ENCODE measurements around the gene SLC35E3.
"Not testable (repeated sequence)": the region's sequence is repeated elsewhere in the genome, so short reads cannot be mapped to it uniquely, and the experiment has no call there.

The SLC35E3 gene

GRCh38 chr12:68798882-68799234, 52.9 kb downstream of the SLC35E3 start:
- no peak for DNase-seq (ENCODE audit: insufficient read length)
- TF ChIP-seq POLR2A (IDR thresholded peaks at IDR 0.05; ENCODE audit: low read depth, low read length), result no peak
- no peak for TF ChIP-seq TAF1 (IDR thresholded peaks at IDR 0.05; ENCODE audit: borderline replicate concordance, low read depth, low read length)
- no peak for TF ChIP-seq POLR2AphosphoS5 (IDR thresholded peaks at IDR 0.05; ENCODE audit: low read depth, low read length)
- no peak for FAIRE-seq

DNA sequence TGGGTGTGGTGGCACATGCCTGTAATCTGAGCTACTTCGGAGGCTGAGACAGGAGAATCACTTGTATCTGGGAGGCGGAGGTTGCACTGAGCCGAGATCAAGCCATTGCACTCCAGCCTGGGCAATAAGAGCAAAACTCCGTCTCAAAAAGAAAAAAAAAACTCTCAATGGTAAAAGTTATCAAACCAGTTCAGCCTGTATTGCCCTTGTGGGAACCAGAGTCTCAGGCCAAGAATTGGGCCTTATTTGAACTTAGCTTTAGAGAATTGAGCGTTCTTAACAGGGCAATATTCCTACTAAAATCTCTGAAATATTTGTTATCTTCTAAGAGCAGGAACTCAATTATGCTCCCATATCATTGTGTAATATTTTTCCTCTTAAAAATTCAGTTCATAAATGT, 54.3 kb downstream of the SLC35E3 start:
- TF ChIP-seq TAF1 (IDR thresholded peaks at IDR 0.05; ENCODE audit: borderline replicate concordance, low read depth, low read length) (no peak), POLR2A (IDR thresholded peaks at IDR 0.05; ENCODE audit: low read depth, low read length) (no peak), POLR2AphosphoS5 (IDR thresholded peaks at IDR 0.05; ENCODE audit: low read depth, low read length) (no peak)

GRCh38 chr12:68801124-68801523, 55.1 kb downstream of the SLC35E3 start:
- not testable (repeated sequence) for FAIRE-seq; DNase-seq (ENCODE audit: insufficient read length)

More for the DNA sequence above, 54.3 kb downstream of the SLC35E3 start:
- no peak for DNase-seq (ENCODE audit: insufficient read length)
- no peak for FAIRE-seq

GRCh38 chr12:68802372-68802745, 56.4 kb downstream of the SLC35E3 start:
- FAIRE-seq; DNase-seq (ENCODE audit: insufficient read length): not testable (repeated sequence)

- FAIRE-seq; DNase-seq (ENCODE audit: insufficient read length): not testable (repeated sequence)
Measured at GRCh38 chr12:68802911-68803651, 57.1 kb downstream of the SLC35E3 start.

GRCh38 chr12:68803948-68804656, 58.1 kb downstream of the SLC35E3 start:
- TF ChIP-seq POLR2AphosphoS5 (IDR thresholded peaks at IDR 0.05; ENCODE audit: low read depth, low read length) (no peak), TAF1 (IDR thresholded peaks at IDR 0.05; ENCODE audit: borderline replicate concordance, low read depth, low read length) (no peak), POLR2A (IDR thresholded peaks at IDR 0.05; ENCODE audit: low read depth, low read length) (no peak)
- no peak for DNase-seq (ENCODE audit: insufficient read length)
- FAIRE-seq, result no peak

- FAIRE-seq (no peak), DNase-seq (ENCODE audit: insufficient read length) (no peak)
- TF ChIP-seq TAF1 (IDR thresholded peaks at IDR 0.05; ENCODE audit: borderline replicate concordance, low read depth, low read length), result no peak
- no peak for TF ChIP-seq POLR2AphosphoS5 (IDR thresholded peaks at IDR 0.05; ENCODE audit: low read depth, low read length)
- no peak for TF ChIP-seq POLR2A (IDR thresholded peaks at IDR 0.05; ENCODE audit: low read depth, low read length)
Measured at GRCh38 chr12:68804657-68805591, 58.9 kb downstream of the SLC35E3 start.

DNA sequence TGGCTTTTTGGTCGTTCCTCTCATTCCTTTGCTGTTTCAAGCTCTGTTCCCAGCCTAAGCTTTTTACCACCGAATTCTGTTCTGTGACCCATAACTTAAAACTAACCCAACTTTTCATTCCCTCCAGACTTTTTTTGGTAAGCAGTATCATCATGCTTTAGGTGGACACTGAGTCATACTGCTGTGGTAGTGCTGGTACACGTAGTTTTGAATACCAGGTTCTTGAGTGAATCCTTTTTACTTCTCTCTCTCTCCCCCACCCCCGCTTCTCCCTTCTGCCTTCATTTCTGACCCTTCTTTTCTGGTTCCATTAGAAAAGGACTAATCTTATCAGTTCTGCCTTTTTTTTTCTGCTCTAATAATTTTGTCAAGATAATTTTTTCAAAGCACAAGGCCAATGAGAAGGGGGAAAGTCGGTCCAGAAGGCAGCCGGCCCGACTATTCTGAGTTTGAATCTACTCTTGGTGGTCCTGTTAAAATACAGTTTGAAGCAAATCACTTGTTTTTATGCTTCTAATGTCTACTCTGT, 59.7 kb downstream of the SLC35E3 start:
- no peak for FAIRE-seq
- no peak for DNase-seq (ENCODE audit: insufficient read length)
- TF ChIP-seq TAF1 (IDR thresholded peaks at IDR 0.05; ENCODE audit: borderline replicate concordance, low read depth, low read length) (no peak), POLR2A (IDR thresholded peaks at IDR 0.05; ENCODE audit: low read depth, low read length) (no peak), POLR2AphosphoS5 (IDR thresholded peaks at IDR 0.05; ENCODE audit: low read depth, low read length) (no peak)

DNA sequence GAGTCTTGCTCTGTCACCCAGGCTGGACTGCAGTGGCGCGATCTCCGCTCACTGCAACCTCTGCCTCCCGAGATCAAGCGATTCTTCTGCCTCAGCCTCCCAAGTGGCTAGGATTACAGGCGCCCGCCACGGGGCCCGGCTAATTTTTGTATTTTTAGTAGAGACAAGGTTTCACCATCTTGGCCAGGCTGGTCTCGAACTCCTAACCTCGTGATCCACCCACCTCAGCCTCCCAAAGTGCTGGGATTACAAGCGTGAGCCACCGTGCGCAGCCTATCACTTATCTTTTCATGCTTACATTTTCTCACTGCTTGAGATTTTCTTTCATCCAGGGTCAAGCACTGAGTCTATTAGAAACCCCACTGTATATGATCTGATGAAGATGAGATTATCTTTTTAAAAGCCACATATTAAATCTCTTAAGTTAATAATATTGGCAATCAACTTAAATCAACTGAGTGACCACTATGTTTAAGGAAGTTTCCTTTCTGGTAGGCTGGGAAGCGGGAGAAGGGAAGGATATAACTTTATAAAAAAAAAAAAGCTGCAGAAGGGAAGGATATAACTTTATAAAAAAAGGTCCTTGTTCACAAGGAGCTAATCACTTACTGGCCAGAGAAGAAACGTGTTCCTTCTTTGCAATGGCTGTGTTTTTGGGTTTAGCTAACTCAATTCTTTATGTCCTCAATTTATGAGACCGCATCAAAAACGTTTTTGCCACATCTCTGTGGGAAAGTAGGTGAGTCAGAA, 60.7 kb downstream of the SLC35E3 start:
- TF ChIP-seq TAF1 (IDR thresholded peaks at IDR 0.05; ENCODE audit: borderline replicate concordance, low read depth, low read length), result no peak
- TF ChIP-seq POLR2AphosphoS5 (IDR thresholded peaks at IDR 0.05; ENCODE audit: low read depth, low read length), result no peak
- TF ChIP-seq POLR2A (IDR thresholded peaks at IDR 0.05; ENCODE audit: low read depth, low read length), result no peak
- DNase-seq (ENCODE audit: insufficient read length), result no peak
- no peak for FAIRE-seq

GRCh38 chr12:68807274-68807575, 61.2 kb downstream of the SLC35E3 start:
- not testable (repeated sequence) for FAIRE-seq

GRCh38 chr12:68807576-68808387, 61.8 kb downstream of the SLC35E3 start, which contains the start of gene MDM2:
TSS of gene MDM2 (plus strand) at chr12:68808177. CDS start at chr12:68808478, 301 bp downstream.
- FAIRE-seq (peak; percentile 92), DNase-seq (ENCODE audit: insufficient read length) (peak; percentile 86)
- TF ChIP-seq POLR2AphosphoS5 (IDR thresholded peaks at IDR 0.05; ENCODE audit: low read depth, low read length) (peak; percentile 87), POLR2A (IDR thresholded peaks at IDR 0.05; ENCODE audit: low read depth, low read length) (peak; percentile 94), TAF1 (IDR thresholded peaks at IDR 0.05; ENCODE audit: borderline replicate concordance, low read depth, low read length) (peak; percentile 78; the same call in 1 of the 2 replicates)

More at GRCh38 chr12:68807274-68807575, 61.2 kb downstream of the SLC35E3 start:
- not testable (repeated sequence) for DNase-seq (ENCODE audit: insufficient read length)

Measured in GM12892 (cell line).